Measurements from ENCODE around the gene NAA50. TPM values are rescaled to one million over a fixed set of nuclear protein-coding genes. Genes with fewer than 3 reads are reported as not detected.

Gene NAA50
- total and polyA plus RNA-seq, 10 of the 15 experiments (the other 5 are each of a cell fraction or from before 2014, with no cell fraction given): 31.7 to 205 (median 110) TPM

DNA sequence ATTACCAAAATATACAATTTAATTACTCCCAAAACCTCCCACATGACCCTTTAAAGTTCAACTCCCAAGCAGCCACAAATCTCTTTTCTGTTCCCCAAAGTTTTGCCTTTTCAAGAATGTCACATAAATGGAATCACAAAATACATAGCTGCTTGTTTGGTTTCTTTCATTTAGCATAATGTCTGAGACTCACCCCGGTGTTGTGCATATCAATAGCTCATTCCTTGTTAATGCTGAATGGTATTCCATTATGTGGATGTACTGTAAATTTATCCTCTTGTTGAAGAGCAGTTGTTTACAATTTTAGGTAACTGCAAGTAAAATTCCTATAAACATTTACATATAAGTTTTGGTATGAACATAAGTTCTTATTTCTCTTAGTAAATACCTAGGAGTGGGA is 15.5 kb downstream of the NAA50 start:
- CTCF ChIA-PET: interaction anchor here (0.6 to 1.7 kb wide), 6 partner anchors 15 to 1219 kb away, joined by 3 to 8 read pairs (median 4); no protein-coding TSS in a partner anchor
- in situ Hi-C loops (cut with MboI): loop anchor here (10.0 kb wide), 1 partner anchor 424 kb away; no protein-coding TSS in a partner anchor
- Histone ChIP-seq H3K27ac (ENCODE audit: control insufficient read depth, insufficient read depth) (no peak overlapping the region), H3K4me2 (ENCODE audit: control insufficient read depth, insufficient read depth) (no peak overlapping the region), H4K20me1 (ENCODE audit: control insufficient read depth, insufficient read depth) (no peaks in the 10 kb centered on the region), H3K4me1 (ENCODE audit: control insufficient read depth, insufficient read depth, low read length) (no peaks in the 10 kb centered on the region), H3K27me3 (replicated peaks in 1 of 2; ENCODE audit: control insufficient read depth in 2 of 2, insufficient read depth in 2 of 2, low read length in 1 of 2) (no peaks in the 10 kb centered on the region), H3K9ac (ENCODE audit: control insufficient read depth, insufficient read depth, low read length) (no peak overlapping the region), H3K4me3 (no peak overlapping the region), H3K79me2 (ENCODE audit: control insufficient read depth, insufficient read depth, low read length) (peaks cover 67% of the 10 kb centered on the region), H2AFZ (ENCODE audit: control insufficient read depth, low read depth, low read length) (no peak overlapping the region), H3K9me3 (replicated peaks; ENCODE audit: control insufficient read depth, insufficient read depth, low read length) (no peaks in the 10 kb centered on the region), H3K36me3 (ENCODE audit: control insufficient read depth in 2 of 2, insufficient read depth in 2 of 2, low read length in 1 of 2) (peaks cover 0 to 15% of the 10 kb centered on the region in 2 experiments; a peak in 2 of 4 replicates)
- 96% methylated on average over 1 of the region's 1 CpG for WGBS (ENCODE audit: insufficient coverage, insufficient replicate concordance, low lambda C conversion rate, missing lambda C conversion rate)
- ATAC-seq: no peak
- DNase-seq (ENCODE audit: low read depth, low spot score): no peak
- TF ChIP-seq, protein P1, sequence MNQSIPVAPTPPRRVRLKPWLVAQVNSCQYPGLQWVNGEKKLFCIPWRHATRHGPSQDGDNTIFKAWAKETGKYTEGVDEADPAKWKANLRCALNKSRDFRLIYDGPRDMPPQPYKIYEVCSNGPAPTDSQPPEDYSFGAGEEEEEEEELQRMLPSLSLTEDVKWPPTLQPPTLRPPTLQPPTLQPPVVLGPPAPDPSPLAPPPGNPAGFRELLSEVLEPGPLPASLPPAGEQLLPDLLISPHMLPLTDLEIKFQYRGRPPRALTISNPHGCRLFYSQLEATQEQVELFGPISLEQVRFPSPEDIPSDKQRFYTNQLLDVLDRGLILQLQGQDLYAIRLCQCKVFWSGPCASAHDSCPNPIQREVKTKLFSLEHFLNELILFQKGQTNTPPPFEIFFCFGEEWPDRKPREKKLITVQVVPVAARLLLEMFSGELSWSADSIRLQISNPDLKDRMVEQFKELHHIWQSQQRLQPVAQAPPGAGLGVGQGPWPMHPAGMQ (IDR thresholded peaks at IDR 0.05; ENCODE audit: borderline replicate concordance): no peak
- TF ChIP-seq, protein P2, sequence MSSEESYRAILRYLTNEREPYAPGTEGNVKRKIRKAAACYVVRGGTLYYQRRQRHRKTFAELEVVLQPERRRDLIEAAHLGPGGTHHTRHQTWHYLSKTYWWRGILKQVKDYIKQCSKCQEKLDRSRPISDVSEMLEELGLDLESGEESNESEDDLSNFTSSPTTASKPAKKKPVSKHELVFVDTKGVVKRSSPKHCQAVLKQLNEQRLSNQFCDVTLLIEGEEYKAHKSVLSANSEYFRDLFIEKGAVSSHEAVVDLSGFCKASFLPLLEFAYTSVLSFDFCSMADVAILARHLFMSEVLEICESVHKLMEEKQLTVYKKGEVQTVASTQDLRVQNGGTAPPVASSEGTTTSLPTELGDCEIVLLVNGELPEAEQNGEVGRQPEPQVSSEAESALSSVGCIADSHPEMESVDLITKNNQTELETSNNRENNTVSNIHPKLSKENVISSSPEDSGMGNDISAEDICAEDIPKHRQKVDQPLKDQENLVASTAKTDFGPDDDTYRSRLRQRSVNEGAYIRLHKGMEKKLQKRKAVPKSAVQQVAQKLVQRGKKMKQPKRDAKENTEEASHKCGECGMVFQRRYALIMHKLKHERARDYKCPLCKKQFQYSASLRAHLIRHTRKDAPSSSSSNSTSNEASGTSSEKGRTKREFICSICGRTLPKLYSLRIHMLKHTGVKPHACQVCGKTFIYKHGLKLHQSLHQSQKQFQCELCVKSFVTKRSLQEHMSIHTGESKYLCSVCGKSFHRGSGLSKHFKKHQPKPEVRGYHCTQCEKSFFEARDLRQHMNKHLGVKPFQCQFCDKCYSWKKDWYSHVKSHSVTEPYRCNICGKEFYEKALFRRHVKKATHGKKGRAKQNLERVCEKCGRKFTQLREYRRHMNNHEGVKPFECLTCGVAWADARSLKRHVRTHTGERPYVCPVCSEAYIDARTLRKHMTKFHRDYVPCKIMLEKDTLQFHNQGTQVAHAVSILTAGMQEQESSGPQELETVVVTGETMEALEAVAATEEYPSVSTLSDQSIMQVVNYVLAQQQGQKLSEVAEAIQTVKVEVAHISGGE (CRISPR knock-in tag; IDR thresholded peaks at IDR 0.05): no peak
- no peak for TF ChIP-seq YY1 (IDR thresholded peaks at IDR 0.05; ENCODE audit: low read depth, low read length)
- TF ChIP-seq RCOR1 (conservative IDR thresholded peaks at IDR 0.05; ENCODE audit: low read depth, low read length): no peak
- TF ChIP-seq HCFC1 (IDR thresholded peaks at IDR 0.05; ENCODE audit: low read length): no peak
- no peak for TF ChIP-seq FOS (IDR thresholded peaks at IDR 0.05; ENCODE audit: borderline replicate concordance, extremely low read depth, insufficient read length)
- TF ChIP-seq SMARCA5 (IDR thresholded peaks at IDR 0.05): no peak
- TF ChIP-seq, protein P3, sequence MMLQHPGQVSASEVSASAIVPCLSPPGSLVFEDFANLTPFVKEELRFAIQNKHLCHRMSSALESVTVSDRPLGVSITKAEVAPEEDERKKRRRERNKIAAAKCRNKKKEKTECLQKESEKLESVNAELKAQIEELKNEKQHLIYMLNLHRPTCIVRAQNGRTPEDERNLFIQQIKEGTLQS (IDR thresholded peaks at IDR 0.05; ENCODE audit: borderline replicate concordance, extremely low read depth, low read depth, low read length): no peak
- TF ChIP-seq, protein P4, sequence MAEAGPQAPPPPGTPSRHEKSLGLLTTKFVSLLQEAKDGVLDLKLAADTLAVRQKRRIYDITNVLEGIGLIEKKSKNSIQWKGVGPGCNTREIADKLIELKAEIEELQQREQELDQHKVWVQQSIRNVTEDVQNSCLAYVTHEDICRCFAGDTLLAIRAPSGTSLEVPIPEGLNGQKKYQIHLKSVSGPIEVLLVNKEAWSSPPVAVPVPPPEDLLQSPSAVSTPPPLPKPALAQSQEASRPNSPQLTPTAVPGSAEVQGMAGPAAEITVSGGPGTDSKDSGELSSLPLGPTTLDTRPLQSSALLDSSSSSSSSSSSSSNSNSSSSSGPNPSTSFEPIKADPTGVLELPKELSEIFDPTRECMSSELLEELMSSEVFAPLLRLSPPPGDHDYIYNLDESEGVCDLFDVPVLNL (IDR thresholded peaks at IDR 0.05; ENCODE audit: low read depth, low read length): no peak
- intact Hi-C loops (cut with micrococcal nuclease; ENCODE audit: unreplicated experiment): no loop called here
- SMC1A ChIA-PET (ENCODE audit: uncharacterized antibody, unreplicated experiment): interaction anchor here (0.9 to 1.2 kb wide), 3 partner anchors 15 to 114 kb away, joined by 3 read pairs; partner anchors contain the start of gene NAA50
- no TSS peak for BruUV-seq (replicated peaks)
- POLR2A ChIA-PET: interaction anchor here (1.3 kb wide), 1 partner anchor 13 kb away, joined by 4 read pairs; no protein-coding TSS in a partner anchor
- RAD21 ChIA-PET (ENCODE audit: unreplicated experiment): interaction anchor here (1.1 kb wide), 1 partner anchor 182 kb away, joined by 3 read pairs; no protein-coding TSS in a partner anchor
- FAIRE-seq: no peak

Measured in GM12878 (cell line).